ENCODE results near the gene ATXN10.

DNA sequence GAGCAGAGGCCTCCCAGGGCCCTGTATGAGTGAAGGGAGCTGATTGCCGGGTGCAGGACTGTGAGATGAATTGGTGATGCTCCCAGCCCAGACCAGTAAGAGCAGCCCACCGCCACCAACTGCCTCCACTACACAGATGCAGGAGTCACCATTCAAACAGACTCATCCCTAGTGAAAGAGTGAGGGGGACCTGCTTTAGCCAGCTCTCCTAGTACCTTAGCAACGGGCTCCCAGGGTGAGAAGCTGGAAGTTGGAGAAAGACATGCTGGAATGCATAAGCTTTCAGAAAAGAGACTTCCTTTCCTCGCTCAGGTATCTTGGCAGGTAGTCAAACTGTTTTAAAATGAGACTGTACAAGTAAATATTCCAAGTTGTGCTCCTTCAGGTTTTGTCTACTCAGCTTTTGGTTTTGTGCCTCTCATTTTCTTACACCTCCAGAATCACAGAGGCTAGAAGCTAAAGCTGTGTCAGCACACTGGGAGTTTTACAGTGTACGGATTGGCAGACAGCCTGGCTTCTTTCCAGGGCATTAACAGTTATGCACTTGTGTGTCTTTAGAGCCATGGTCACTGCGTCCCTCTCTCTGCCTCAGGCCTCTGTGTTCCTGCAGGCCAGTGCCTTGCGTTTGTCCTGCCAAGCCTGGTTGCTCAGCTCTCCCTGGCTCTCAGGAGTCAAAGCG, 146.2 kb downstream of the ATXN10 start:
- TF ChIP-seq GATA2 (IDR thresholded peaks at IDR 0.05; ENCODE audit: low read depth, low read length) = no peak
- TF ChIP-seq GATA3 (IDR thresholded peaks at IDR 0.05; ENCODE audit: low read depth, low read length) = no peak
